Measurements from ENCODE around the gene SHPK. TPM values are rescaled to one million over a fixed set of nuclear protein-coding genes. Genes with fewer than 3 reads are reported as not detected.

The SHPK gene
- total RNA-seq, 1 donor = 8.6 TPM

- no peak overlapping the region for H3K4me3 ChIP-seq (ENCODE audit: low read depth, low read length)
- no peak for DNase-seq (ENCODE audit: low read depth)
- no peak for TF ChIP-seq CTCF (IDR thresholded peaks at IDR 0.05; ENCODE audit: insufficient read depth, low read depth, low read length)
These were observed 59.1 kb downstream of the SHPK start for GRCh38 chr17:3576970-3577369.

- TF ChIP-seq CTCF (IDR thresholded peaks at IDR 0.05; ENCODE audit: insufficient read depth, low read depth, low read length) = no peak
- H3K4me3 ChIP-seq (ENCODE audit: low read depth, low read length) = no peak overlapping the region
- DNase-seq (ENCODE audit: low read depth) = peak; percentile 83
These were observed 60.5 kb downstream of the SHPK start for GRCh38 chr17:3575511-3575910.

- DNase-seq (ENCODE audit: low read depth) = no peak
- H3K4me3 ChIP-seq (ENCODE audit: low read depth, low read length) = no peak overlapping the region
- TF ChIP-seq CTCF (IDR thresholded peaks at IDR 0.05; ENCODE audit: insufficient read depth, low read depth, low read length) = no peak
These were observed 61.8 kb downstream of the SHPK start for GRCh38 chr17:3574231-3574630.

GRCh38 chr17:3573246-3574100 lies 62.6 kb downstream of the SHPK start:
- H3K4me3 ChIP-seq (ENCODE audit: low read depth, low read length) = no peak overlapping the region
- no peak for DNase-seq (ENCODE audit: low read depth)
- TF ChIP-seq CTCF (IDR thresholded peaks at IDR 0.05; ENCODE audit: insufficient read depth, low read depth, low read length) = no peak

- no peak overlapping the region for H3K4me3 ChIP-seq (ENCODE audit: low read depth, low read length)
- DNase-seq (ENCODE audit: low read depth) = no peak
- TF ChIP-seq CTCF (IDR thresholded peaks at IDR 0.05; ENCODE audit: insufficient read depth, low read depth, low read length) = no peak
These were observed 63.8 kb downstream of the SHPK start for GRCh38 chr17:3572231-3572630.

GRCh38 chr17:3571043-3571900 lies 64.8 kb downstream of the SHPK start:
- no peak for TF ChIP-seq CTCF (IDR thresholded peaks at IDR 0.05; ENCODE audit: insufficient read depth, low read depth, low read length)
- DNase-seq (ENCODE audit: low read depth) = no peak
- H3K4me3 ChIP-seq (ENCODE audit: low read depth, low read length) = no peak overlapping the region

Data from fibroblast of villous mesenchyme (primary cell).